T-cell (primary cell): ENCODE results near the gene KCNN2. TPM values are rescaled to one million over a fixed set of nuclear protein-coding genes. Genes with fewer than 3 reads are reported as not detected.

Experiments
- ATAC-seq, 4 experiments: fragments of 200-7000 bp in 3 of 4; fragments of 150-1000 bp in 1 of 4; cut with Tn5 transposase; replicated peaks in 1 of 4; 1 replicate in 3 of 4; 2 replicates in 1 of 4; pipeline ENCODE4 v1.10.0; 2021; ENCODE audit warnings: moderate library complexity in 3 of 4, mild to moderate bottlenecking in 2 of 4, moderate number of reproducible peaks in 1 of 4
- CTCF ChIA-PET, 2 donors: fragments of 300-600 bp; sonication (Branson Sonifier 250); formaldehyde crosslinking; loops; one replicate each; lab custom pipeline; 2022; ENCODE audit warnings: antibody characterized with exemption in 2 of 2; lab: Charles Lee
- POLR2A ChIA-PET, 2 donors: fragments of 300-600 bp; sonication (Branson Sonifier 250); formaldehyde crosslinking; loops; one replicate each; lab custom pipeline; 2022; ENCODE audit warnings: antibody characterized with exemption in 2 of 2; lab: Charles Lee
- DNase-seq, 35 experiments: peaks; one replicate each; pipeline versions ENCODE4 v3.0.0 to v3.0.0-alpha.2; 2013 to 2023
- H3K27ac ChIP-seq: one replicate; pipeline ENCODE4 v1.5.1; 2013; ENCODE audit warnings: low read length
- H3K27me3 ChIP-seq, 2 experiments: replicated peaks in 1 of 2; 1 replicate in 1 of 2; 2 replicates in 1 of 2; pipeline versions ENCODE4 v1.6.1 to v1.7.0; 2013; ENCODE audit warnings: low read length in 1 of 2, mixed read lengths in 1 of 2; ENCODE audit not compliant: control insufficient read depth in 2 of 2, insufficient read depth in 2 of 2; ENCODE audit errors: extremely low read depth in 1 of 2
- H3K36me3 ChIP-seq, 2 donors: 1 replicate in 1 of 2; 2 replicates in 1 of 2; pipeline versions ENCODE4 v1.6.1 to v1.7.0; 2013; ENCODE audit warnings: low read length in 1 of 2; ENCODE audit not compliant: control insufficient read depth in 2 of 2, insufficient read depth in 1 of 2; ENCODE audit errors: extremely low read depth in 1 of 2
- H3K4me1 ChIP-seq, 2 experiments: 1 replicate in 1 of 2; 2 replicates in 1 of 2; pipeline versions ENCODE4 v1.6.1 to v1.7.0; 2013; ENCODE audit warnings: low read length in 2 of 2, mixed read lengths in 1 of 2; ENCODE audit not compliant: insufficient read depth in 2 of 2, control insufficient read depth in 1 of 2; ENCODE audit errors: extremely low read depth in 1 of 2
- H3K4me3 ChIP-seq, 2 donors: 1 replicate in 1 of 2; 2 replicates in 1 of 2; pipeline versions ENCODE4 v1.5.1 to v1.7.0; 2013; ENCODE audit warnings: mild to moderate bottlenecking in 2 of 2, low read length in 1 of 2, moderate library complexity in 1 of 2; ENCODE audit not compliant: control insufficient read depth in 1 of 2; ENCODE audit errors: extremely low read depth in 1 of 2
- H3K9me3 ChIP-seq: 2 replicates; pipeline ENCODE4 v1.7.0; 2013
- H3K27ac Mint-ChIP-seq, 2 donors: one replicate each; pipeline ENCODE4 v1.8.0; 2020 to 2021; ENCODE audit warnings: mild to moderate bottlenecking in 2 of 2, mixed read lengths in 2 of 2
- H3K27me3 Mint-ChIP-seq, 2 donors: one replicate each; pipeline ENCODE4 v1.8.0; 2021 to 2022; ENCODE audit warnings: mixed read lengths in 2 of 2
- H3K36me3 Mint-ChIP-seq: one replicate; pipeline ENCODE4 v1.8.0; 2021; ENCODE audit warnings: mixed read lengths
- H3K4me1 Mint-ChIP-seq, 3 donors: one replicate each; pipeline ENCODE4 v1.8.0; 2020 to 2022; ENCODE audit warnings: mixed read lengths in 3 of 3, mild to moderate bottlenecking in 1 of 3
- H3K4me3 Mint-ChIP-seq, 3 donors: one replicate each; pipeline ENCODE4 v1.8.0; 2020 to 2022; ENCODE audit warnings: mild to moderate bottlenecking in 3 of 3, mixed read lengths in 3 of 3, moderate library complexity in 3 of 3
- H3K9me3 Mint-ChIP-seq, 3 donors: one replicate each; pipeline ENCODE4 v1.8.0; 2020 to 2022; ENCODE audit warnings: mixed read lengths in 3 of 3
- WGBS: methylation state at CpG from one replicate; pipeline ENCODE4 v1.1.5; 2013; ENCODE audit warnings: missing lambda C conversion rate; ENCODE audit not compliant: insufficient coverage; 5-methylcytosine and 5-hydroxymethylcytosine counted together
- total RNA-seq, 35 experiments: library from RNA in 6 of 35; stranded (reverse) in 6 of 35; fragments of 120-200 nt in 1 of 35; gene quantifications; one replicate each; pipeline versions ENCODE4 v1.2.1 to v1.2.4 and lab custom pipeline; 2013 to 2026

KCNN2 gene
- total RNA-seq, 5 donors from 2014 or later (not counting 1 experiment from before 2014, with no cell fraction given): not detected

- H3K27me3 ChIP-seq: peaks cover 7 to 25% of the 10 kb centered on the region in 2 experiments
- no peak for DNase-seq
- ChIA-PET POLR2A (no interaction called here), CTCF (no interaction called here)
- Mint-ChIP-seq H3K4me1 (peaks cover 0 to 3% (median 3%) of the 10 kb centered on the region in 3 donors), H3K9me3 (no peaks in the 10 kb centered on the region), H3K27ac (no peak overlapping the region), H3K27me3 (peaks cover 13 to 28% of the 10 kb centered on the region in 2 donors), H3K4me3 (no peak overlapping the region), H3K36me3 (no peaks in the 10 kb centered on the region)
- H3K4me3 ChIP-seq: no peak overlapping the region
- no peaks in the 10 kb centered on the region for H3K9me3 ChIP-seq
- H3K36me3 ChIP-seq: no peaks in the 10 kb centered on the region
- ATAC-seq: no peak
- peaks cover 0 to 2% of the 10 kb centered on the region in 2 experiments for H3K4me1 ChIP-seq
- no peak overlapping the region for H3K27ac ChIP-seq
- WGBS: 82% methylated on average over 1 of the region's 2 CpGs
Observed at GRCh38 chr5:114358329-114358728, 3.5 kb upstream of the KCNN2 start.

- Mint-ChIP-seq H3K9me3 (no peaks in the 10 kb centered on the region), H3K4me3 (no peak overlapping the region), H3K27me3 (peaks cover 22 to 38% of the 10 kb centered on the region in 2 donors), H3K27ac (no peak overlapping the region), H3K36me3 (no peaks in the 10 kb centered on the region), H3K4me1 (peaks cover 0 to 7% (median 5%) of the 10 kb centered on the region in 3 donors)
- Histone ChIP-seq H3K27ac (no peak overlapping the region), H3K4me1 (peaks cover 0 to 2% of the 10 kb centered on the region in 2 experiments), H3K27me3 (peaks cover 16 to 30% of the 10 kb centered on the region in 2 experiments), H3K36me3 (no peaks in the 10 kb centered on the region), H3K9me3 (no peaks in the 10 kb centered on the region), H3K4me3 (no peak overlapping the region)
- ChIA-PET POLR2A (no interaction called here), CTCF (no interaction called here)
- DNase-seq (no peak), ATAC-seq (no peak)
- WGBS: 40% methylated on average over 1 of the region's 5 CpGs
Observed at GRCh38 chr5:114360357-114360756, 1.5 kb upstream of the KCNN2 start.

- peaks cover 16 to 30% of the 10 kb centered on the region in 2 experiments for H3K27me3 ChIP-seq
- peaks cover 0 to 2% of the 10 kb centered on the region in 2 experiments for H3K4me1 ChIP-seq
- Mint-ChIP-seq H3K4me1 (peaks cover 0 to 7% (median 5%) of the 10 kb centered on the region in 3 donors), H3K4me3 (no peak overlapping the region), H3K36me3 (no peaks in the 10 kb centered on the region), H3K27ac (no peak overlapping the region), H3K9me3 (no peaks in the 10 kb centered on the region), H3K27me3 (peaks cover 22 to 40% of the 10 kb centered on the region in 2 donors)
- no peaks in the 10 kb centered on the region for H3K9me3 ChIP-seq
- CTCF ChIA-PET: no interaction called here
- H3K4me3 ChIP-seq: no peak overlapping the region
- POLR2A ChIA-PET: no interaction called here
- no peak overlapping the region for H3K27ac ChIP-seq
- ATAC-seq (no peak), DNase-seq (no peak)
- 4% methylated on average over 71 of the region's 78 CpGs for whole genome bisulfite sequencing
- no peaks in the 10 kb centered on the region for H3K36me3 ChIP-seq
Observed at GRCh38 chr5:114360816-114361723, 800 bp upstream of the KCNN2 start.

DNA sequence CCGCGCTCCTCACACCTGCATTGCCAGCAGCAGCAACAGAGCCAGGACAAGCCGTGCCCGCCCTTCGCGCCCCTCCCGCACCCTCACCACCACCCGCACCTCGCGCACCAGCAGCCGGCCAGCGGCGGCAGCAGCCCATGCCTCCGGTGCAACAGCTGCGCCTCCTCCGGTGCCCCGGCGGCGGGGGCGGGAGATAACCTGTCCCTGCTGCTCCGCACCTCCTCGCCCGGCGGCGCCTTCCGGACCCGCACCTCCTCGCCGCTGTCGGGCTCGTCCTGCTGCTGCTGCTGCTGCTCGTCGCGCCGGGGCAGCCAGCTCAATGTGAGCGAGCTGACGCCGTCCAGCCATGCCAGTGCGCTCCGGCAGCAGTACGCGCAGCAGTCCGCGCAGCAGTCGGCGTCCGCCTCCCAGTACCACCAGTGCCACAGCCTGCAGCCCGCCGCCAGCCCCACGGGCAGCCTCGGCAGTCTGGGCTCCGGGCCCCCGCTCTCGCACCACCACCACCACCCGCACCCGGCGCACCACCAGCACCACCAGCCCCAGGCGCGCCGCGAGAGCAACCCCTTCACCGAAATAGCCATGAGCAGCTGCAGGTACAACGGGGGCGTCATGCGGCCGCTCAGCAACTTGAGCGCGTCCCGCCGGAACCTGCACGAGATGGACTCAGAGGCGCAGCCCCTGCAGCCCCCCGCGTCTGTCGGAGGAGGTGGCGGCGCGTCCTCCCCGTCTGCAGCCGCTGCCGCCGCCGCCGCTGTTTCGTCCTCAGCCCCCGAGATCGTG is 517 bp downstream of the KCNN2 start:
- peaks cover 0 to 2% of the 10 kb centered on the region in 2 experiments for H3K4me1 ChIP-seq
- DNase-seq (no peak), ATAC-seq (no peak)
- Mint-ChIP-seq H3K27ac (no peak overlapping the region), H3K27me3 (peaks cover 26 to 40% of the 10 kb centered on the region in 2 donors), H3K4me3 (peak overlapping the region in 1 of 3 donors; percentile 50), H3K36me3 (no peaks in the 10 kb centered on the region), H3K4me1 (peaks cover 0 to 7% (median 5%) of the 10 kb centered on the region in 3 donors), H3K9me3 (peaks cover 0 to 4% (median 0%) of the 10 kb centered on the region in 3 donors)
- H3K36me3 ChIP-seq: no peaks in the 10 kb centered on the region
- peaks cover 18 to 30% of the 10 kb centered on the region in 2 experiments for H3K27me3 ChIP-seq
- POLR2A ChIA-PET: no interaction called here
- CTCF ChIA-PET: no interaction called here
- WGBS: 7% methylated on average over 86 of the region's 87 CpGs
- no peak overlapping the region for H3K4me3 ChIP-seq
- no peaks in the 10 kb centered on the region for H3K9me3 ChIP-seq
- H3K27ac ChIP-seq: no peak overlapping the region

GRCh38 chr5:114362977-114363761 is 1.3 kb downstream of the KCNN2 start:
- no peaks in the 10 kb centered on the region for H3K36me3 ChIP-seq

More at GRCh38 chr5:114362977-114363761, 1.3 kb downstream of the KCNN2 start:
- H3K4me3 ChIP-seq: no peak overlapping the region
- H3K4me1 ChIP-seq: peaks cover 0 to 2% of the 10 kb centered on the region in 2 experiments
- ATAC-seq (no peak), DNase-seq (no peak)
- H3K36me3 Mint-ChIP-seq: no peaks in the 10 kb centered on the region
- H3K27me3 Mint-ChIP-seq: peaks cover 26 to 40% of the 10 kb centered on the region in 2 donors
- H3K4me3 Mint-ChIP-seq: no peak overlapping the region
- ChIA-PET POLR2A (no interaction called here), CTCF (no interaction called here)
- H3K27me3 ChIP-seq: peaks cover 18 to 30% of the 10 kb centered on the region in 2 experiments
- no peaks in the 10 kb centered on the region for H3K9me3 ChIP-seq
- H3K9me3 Mint-ChIP-seq: peaks cover 0 to 4% (median 0%) of the 10 kb centered on the region in 3 donors
- no peak overlapping the region for H3K27ac ChIP-seq
- WGBS: 9% methylated on average over 61 of the region's 62 CpGs
- H3K27ac Mint-ChIP-seq: no peak overlapping the region
- H3K4me1 Mint-ChIP-seq: peaks cover 0 to 7% (median 5%) of the 10 kb centered on the region in 3 donors
